Kidney glomerular epithelial cell (primary cell): ENCODE measurements around the gene FEZ2.
A peak's percentile ranks its signal among the peaks of the same experiment; 100 is the strongest.
"Not testable (repeated sequence)": the region's sequence is repeated elsewhere in the genome, so short reads cannot be mapped to it uniquely, and the experiment has no call there.

ENCODE experiments used
- DNase-seq: peaks from one replicate; lab custom pipeline; 2025; lab: John Stamatoyannopoulos, UW

The FEZ2 gene, protein sequence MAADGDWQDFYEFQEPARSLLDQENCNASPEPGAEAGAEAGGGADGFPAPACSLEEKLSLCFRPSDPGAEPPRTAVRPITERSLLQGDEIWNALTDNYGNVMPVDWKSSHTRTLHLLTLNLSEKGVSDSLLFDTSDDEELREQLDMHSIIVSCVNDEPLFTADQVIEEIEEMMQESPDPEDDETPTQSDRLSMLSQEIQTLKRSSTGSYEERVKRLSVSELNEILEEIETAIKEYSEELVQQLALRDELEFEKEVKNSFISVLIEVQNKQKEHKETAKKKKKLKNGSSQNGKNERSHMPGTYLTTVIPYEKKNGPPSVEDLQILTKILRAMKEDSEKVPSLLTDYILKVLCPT

DNA sequence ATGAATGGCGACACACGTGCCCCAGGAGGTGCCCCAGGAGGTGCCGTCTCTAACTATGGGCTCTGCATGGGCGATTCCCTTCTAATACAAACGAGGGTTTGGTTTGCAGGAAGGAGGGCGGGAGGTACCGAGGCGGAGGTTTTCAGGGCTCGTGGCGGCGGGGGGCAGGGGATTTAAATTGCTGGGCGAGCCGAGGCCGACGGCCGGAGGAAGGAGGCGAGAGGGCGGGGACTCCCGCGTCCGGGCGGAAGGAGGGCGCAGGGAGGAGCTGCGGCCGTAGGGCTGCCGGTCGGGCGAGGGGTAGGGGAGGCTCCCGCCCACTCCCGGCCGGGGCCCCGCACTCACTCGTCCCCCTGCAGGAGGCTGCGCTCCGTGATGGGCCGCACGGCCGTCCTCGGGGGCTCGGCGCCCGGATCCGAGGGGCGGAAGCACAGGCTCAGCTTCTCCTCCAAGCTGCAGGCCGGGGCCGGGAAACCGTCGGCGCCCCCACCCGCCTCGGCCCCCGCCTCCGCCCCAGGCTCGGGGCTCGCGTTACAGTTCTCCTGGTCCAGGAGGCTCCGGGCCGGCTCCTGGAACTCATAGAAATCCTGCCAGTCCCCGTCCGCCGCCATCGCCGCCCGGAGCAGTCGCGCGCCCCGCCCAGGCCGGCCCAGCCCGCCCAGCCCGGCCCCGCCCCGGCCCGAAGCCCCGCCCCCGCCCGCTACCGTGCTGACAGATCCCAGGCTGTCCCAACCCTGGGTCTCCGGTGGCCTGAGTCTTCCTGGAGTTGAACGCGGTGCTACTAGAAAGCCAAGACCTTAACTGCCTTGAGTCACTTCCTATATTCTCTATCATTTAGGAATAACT is at the start of gene FEZ2:
FEZ2 (minus strand) TSS at position 637 of the 846 bp plus-strand sequence; CDS start at position 611, 26 bp downstream.
- DNase-seq: peak; percentile 45

DNA sequence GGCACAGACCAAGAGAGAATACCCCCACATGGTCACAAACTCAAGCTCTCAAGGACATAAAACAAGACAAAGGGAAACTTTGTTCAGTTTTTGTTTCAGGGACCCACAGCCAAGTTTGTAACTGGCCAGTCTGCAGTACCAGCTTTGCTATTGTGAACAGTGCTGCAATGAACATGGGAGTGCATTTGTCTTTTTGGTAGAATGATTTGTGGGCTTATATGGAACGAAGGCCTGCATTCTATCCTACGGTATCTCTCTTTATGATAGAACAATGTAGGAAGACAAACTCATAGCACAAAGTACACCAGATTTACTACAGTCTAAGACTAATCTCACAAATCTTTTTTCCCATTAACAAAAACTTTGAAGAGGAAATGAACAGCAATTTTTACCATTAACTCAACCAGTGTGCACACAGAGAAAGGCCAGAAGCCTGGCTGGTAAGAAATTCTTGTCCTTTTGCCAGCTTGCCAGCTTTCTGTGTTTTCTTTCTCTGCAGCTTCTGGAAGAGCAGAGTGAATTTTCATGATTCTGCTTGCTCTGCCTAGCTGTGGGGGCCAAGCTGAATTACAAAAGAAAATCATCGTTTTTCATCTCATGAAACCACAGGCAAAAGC is 37.1 kb upstream of the FEZ2 start:
- no peak for DNase-seq

DNA sequence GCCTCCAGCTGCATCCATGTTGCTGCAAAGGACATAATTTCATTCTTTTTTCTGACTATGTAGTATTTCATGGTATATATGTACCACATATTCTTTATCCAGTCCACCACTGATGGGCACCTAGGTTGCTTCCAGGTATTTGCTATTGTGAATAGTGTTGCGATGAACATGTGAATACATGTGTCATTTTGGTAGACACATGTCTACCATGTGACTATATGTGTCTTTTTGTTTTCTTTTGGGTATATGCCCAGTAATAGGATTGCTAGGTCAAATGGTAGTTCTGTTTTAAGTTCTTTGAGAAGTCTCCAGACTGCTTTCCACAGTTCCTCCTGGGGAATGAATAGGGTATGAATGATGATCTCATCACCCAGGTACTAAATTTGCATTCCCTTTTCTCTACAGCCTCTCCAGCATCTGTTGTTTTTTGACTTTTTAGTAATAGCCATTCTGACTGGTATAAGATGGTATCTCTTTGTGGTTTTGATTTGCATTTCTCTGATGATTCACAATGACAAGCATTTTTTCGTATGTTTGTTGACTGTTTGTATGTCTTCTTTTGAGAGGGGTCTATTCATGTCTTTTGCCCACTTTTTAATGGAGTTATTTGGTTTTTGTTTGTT is 35.6 kb upstream of the FEZ2 start:
- DNase-seq: no peak

DNA sequence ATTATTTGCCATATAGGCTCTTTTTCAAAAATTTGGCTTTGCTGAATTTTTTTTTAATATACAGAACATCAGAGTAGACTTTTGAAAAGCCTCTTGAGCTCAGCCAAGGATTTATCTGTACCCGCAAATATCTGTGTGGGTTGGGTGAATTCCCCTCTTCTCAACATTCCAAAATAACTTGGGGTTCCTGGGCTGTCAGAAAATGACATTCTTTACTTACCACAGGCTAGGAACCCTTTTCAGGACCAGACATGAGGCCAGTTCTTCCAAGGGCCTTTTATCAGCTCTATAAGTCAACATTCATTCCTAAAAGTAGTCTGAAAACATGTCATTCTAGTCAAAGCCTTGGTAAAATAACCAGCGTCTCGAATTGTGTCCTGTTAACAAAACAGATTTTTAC is 28.8 kb upstream of the FEZ2 start:
- DNase-seq: no peak

DNA sequence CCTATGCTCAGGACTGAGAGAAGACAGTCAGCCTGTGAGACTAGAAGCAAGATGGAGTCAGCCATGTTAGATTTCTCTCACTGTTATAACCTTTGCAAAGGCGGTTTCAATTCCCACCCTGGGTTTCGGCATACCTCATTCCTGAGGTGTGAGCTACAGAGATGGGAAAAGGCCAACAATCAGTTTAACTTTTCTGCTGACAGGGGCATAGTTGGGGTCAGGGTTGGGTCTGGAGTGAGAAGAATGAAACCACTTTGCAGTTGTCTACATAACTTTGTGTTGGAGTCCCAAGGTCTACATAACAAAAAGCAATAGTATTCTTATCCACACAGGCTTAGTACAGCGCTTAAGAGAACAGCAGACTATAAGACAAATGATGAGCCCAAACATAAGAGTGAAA is 28.1 kb upstream of the FEZ2 start:
- DNase-seq: no peak

DNA sequence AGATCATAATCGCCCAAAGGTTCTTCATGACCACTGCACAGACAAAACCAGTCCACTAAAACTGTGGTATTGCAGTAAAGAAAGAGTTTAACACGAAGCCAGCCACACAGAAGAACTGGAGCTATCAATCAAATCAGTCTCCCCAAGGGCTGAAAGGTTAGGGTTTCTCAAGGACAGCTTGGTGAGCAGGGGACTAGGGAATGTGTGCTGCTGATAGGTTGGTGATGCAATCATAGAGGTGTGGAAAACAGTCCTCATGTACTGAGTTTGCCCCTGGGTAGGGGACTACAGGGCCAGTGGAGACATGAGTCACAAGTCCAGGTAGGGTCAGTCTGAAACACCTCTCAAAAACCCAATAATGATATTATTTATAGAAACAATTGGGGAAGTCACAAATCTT is 27.3 kb upstream of the FEZ2 start:
- no peak for DNase-seq

DNA sequence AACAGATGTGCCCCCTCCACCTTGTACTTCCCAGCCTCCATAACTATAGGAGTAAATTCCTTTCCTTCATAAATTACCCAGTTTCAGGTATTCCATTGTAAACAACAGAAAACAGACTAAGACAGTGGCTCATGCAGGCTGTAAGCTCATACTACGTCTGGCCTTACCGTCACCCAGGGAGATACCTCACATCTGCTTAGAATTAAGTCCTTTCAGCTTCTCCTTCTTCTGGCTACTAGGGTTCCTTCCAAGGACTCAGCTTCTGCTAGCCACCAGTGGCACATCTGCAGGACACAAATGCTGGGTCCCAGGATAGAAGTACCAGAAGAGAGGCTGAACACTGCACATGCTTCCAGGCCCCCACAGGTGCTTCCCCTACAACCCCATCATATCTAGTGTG is 22.4 kb upstream of the FEZ2 start:
- DNase-seq: no peak

DNA sequence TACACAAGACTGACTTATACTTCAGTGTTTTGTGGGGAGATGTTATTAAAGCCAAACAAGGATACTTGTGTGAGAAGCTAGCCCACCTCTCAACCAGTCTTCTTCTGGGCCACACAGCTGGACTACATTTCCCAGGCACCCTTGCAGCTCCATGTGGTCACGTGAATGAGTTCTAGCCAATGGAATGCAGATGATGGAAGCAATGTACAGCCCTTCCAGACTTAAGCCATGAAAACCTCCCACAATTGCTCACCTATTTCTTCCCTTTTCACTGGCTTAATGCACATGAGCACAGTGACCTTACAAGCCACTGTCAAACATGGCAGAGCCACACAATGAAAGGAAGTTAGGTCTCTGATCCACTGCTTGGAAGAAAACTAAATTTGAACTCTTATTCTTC is 20.4 kb upstream of the FEZ2 start:
- peak; percentile 70 for DNase-seq

DNA sequence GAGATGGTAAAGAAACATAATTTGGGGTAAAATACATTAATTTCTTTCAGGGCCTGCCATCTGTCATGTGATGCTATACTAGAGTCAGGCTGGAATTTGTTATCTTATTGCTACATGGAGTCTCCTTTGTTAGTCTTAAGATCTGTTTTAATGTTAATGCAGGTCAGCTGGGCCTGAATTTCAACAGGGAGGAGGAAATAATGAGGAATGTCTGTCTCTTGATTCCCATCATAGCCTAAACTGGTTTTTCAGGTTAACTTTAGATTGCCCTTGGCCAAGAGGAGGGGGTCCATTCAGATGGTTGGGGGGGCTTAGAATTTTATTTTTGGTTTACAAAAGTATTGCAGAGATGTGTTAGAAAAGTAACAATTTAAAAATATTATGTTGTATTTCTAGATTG is 19.0 kb upstream of the FEZ2 start:
- no peak for DNase-seq

DNA sequence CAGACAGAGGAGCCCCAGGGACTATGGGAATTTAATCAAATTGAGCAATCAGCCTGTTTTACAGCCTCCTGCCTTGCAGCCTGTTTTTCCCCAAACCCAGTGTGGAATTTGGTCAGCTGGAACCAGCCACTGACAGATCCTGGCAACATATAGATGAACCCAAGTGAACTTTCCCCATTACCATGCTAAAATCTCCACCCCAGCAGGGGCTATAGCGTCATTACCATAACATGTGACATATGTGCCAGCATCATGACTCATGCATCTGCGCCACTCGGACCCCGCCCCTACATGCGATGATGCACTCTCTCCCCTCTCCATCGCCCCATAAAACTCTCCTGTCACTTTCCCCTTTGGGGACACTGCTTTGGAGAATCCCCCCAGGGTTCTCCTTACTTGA is 17.3 kb upstream of the FEZ2 start:
- no peak for DNase-seq

DNA sequence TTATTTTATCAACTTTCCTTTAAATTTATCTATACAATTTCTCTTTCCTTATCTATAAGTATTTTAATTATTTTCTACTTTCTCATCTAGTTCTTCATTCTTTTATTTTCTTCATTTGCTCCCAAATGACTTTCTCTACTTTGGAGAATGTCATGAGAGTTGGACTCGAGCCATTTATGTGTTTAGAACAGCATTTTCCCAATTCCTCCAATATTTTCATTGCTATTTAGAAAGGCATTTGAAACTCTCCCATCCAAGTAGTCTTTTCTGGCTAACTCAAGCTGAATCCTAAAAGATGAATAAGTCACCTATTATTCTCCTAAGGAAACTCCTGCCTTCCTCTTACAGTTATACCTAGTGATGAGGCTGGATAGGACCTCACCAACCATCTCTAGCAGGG is 15.8 kb upstream of the FEZ2 start:
- DNase-seq: no peak

DNA sequence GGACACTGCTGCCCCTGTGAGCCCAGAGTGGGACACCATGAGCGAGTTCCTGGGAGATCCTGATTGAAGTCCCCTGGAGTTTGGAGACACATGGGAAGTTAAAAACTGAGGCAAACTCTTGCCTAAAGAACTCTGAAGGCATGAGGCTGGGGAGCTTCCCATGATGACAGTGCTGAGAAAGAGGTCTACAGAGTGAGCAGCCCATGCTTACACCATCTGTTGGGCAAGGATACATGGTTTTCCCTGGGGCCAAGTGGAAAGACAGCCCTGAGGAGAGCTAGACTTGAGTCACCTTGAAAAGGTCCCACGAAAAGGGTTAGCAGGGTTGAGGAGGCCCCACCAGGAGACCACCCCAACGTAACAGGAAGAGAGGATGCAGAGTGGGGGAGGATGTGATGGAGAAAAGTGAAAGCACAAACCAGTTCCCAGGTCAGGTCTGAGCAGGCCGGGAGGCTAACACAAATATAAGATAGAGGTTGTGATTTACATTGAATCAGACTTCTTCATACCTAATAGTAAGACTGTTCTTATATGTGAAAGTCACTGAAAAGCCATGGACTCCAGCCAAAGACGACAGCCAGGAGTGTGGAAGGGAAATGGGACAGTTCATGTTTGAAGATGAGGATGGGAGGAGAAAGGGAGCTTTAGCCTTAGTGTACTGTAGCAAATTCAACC is 13.5 kb upstream of the FEZ2 start:
- no peak for DNase-seq

DNA sequence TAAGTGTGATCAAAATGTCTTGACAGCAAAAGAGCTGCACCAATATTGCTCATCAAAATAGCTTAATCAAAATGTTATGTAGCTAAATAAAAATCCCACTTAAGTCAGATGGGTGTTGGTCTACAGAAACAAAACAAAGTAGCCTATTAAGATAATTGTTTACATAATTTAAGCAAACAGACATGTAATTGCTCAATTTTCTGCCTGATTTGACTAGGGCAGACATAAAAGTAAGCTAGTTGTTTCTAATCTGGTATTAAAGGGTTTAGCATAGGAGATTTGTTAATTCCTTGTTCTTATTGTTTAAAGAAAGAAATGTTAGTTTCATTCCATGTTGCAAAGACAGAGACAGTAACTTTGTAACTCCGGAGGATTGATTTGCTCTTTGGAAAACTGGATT is 11.5 kb upstream of the FEZ2 start:
- no peak for DNase-seq

DNA sequence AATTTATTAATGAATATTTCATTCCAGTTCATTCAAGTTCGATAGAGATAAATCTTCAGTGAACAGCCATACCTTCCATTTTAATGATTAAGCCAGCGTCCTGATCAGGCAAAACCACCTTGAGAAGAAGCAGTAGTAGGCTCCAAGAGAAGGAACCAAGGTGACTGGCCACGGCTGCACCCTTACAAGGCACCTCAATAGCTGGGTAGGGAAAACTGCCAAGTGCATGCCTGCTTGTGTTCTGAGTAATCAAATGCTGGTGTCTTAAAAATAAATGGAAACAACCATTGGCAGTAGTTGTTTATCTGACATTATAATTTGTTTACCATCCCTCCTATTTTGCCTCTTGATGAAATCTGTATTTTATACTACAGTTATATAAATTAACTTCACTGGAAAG is 10.0 kb upstream of the FEZ2 start:
- DNase-seq: no peak

DNA sequence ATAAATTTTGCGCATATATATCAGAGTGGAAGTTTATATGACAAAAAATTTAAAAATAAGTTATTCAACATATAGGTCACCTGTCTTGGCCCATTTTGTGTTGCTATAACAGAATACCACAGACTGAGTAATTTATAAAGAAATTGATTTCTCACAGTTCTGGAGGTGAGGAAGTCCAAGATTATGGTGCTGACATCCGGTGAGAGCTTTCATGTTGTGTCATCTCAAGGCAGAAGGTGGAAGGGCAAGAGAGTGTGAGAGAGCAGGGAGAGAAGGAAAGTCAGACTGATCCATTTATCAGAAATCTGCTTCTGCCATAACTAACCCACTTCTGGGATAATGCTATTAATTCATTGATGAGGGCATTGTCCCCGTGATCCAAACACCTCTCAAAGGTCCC is 9.0 kb upstream of the FEZ2 start:
- DNase-seq: no peak

DNA sequence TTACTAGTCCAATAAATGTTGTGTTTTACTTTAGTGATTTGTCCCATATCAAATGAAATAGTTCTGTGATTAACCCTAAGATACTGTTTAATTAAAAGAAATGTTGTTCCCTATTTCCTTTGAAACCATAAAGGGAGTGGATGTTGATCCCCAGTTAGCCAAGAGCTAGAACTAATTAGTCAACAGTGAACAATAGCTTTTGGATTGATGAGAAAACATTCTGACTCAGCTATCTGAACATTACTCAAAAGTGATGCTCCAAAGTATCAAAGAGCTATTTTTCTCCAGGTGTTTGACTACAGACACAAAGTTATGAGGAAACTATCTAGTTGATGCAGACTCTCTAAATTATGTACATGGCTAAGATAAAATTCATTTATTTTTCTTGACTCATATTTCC is 7.3 kb upstream of the FEZ2 start:
- DNase-seq: no peak

DNA sequence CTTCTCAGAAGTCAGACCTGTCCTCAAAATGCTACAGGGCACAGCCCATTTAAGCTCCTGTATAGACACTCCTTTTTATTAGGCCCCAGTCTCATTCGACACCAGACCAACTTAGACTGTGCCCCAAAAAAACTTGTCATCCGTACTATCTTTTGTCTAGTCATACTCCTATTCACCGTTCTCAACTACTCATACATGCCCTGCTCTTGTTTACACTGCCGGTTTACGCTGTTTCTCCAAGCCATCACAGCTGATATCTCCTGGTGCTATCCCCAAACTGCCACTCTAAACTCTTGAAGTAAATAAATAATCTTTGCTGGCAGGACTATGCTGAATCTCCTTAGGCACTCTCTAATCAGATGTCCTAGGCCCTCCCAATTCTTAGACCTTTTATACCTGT is 5.7 kb upstream of the FEZ2 start:
- DNase-seq: not testable (repeated sequence)

DNA sequence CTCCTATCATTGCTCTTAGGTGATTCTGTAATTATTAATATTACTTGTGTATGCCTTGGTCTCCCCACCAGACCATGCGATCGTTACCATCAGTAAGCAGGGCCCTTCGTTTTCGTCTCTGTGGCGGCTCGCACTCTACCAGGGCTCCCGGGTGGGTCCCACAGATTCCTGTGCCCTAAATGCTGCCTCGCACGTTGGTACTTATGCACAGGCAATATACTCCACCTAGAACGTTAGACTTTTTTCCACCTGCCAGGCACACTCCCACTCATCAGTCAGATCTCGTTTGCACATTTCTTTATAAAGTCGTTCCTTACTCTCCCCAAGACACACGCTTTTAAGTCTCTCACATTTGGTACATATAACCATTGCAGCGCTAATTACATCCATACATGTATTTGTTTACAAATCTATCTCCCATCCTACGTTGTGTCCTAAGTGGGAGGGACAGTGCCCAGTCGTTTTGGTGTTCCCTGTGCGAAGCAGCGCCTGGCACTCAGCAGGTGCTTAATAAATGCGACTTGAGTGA is 901 bp downstream of the FEZ2 start:
- no peak for DNase-seq

DNA sequence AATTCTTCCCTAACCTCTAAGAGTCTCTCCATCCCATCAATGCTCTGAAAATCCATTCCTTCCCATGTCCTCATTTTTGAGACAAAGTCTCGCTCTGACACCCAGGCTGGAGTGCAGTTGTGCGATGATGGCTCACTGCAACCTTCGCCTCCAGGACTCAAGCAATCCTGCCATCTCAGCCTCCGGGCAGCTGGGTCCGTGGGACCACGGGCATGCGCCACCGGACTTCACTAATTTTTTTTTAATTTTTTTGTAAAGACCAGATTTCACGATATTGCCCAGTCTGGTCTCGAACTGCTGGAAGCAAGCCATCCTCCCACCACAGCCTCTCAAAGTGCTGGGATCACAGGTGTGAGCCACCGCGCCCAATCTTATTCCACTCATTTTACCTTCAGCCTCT is 1.6 kb downstream of the FEZ2 start:
- DNase-seq: no peak

DNA sequence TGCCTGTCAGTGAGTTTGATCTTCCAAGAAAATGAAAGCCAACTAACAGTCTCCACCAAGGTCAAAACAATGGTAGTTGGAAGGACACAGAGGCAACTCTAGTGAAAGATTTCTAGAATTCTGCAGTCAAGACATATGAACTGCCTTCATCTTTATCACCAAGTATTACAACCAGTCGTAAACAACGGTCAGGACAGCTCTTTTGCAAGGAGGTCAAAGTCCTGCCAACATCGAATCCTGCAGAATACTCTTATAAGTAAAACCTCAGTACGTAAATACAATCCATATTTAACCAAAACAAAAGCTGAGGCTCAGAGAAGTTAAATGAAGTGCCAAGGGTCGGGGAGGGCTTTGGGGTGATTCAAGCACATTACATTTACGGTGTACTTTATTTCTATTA is 3.1 kb downstream of the FEZ2 start:
- DNase-seq: no peak

DNA sequence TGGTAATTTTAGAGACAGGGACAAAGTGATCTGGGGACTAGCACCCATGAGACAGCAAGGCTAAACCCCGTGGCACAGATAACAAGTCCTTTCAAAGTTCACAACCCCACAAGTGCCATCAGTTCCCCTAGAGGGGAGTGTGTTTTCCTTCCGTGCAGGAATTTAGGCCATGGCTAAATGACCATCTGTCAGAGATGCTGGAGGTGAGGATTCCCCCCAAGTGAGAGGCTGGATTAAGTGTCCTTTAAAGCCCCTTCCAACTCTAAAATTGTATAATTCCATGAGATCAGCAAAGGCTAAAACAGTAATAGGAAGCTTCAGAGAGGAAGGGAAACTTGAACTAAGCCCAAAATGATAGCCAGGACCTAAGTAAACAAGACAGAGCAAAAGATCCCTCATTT is 8.7 kb downstream of the FEZ2 start:
- no peak for DNase-seq

DNA sequence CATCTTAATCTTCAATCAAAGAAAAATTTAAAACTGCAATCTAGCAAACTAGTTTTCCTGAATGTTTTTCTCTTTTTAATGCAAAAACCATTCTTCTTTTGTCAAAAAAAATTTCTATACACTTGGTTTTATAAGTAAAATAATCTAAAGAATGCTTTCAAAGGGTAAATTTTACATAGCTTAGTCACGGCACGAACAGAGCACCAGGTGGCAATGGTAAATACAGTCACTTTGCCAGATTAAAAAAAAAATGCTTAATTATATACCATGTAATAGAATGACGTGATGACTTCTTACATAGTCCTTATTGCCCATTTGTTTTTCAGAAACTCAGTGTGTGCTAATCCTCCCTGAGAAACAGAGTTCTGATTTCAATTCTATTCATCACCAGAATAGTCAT is 10.4 kb downstream of the FEZ2 start:
- DNase-seq: no peak
